GM19324 (cell line): ENCODE results near the gene COQ9.
"Not testable (repeated sequence)": the region's sequence is repeated elsewhere in the genome, so short reads cannot be mapped to it uniquely, and the experiment has no call there.

Source experiments
- ATAC-seq: cut with Tn5 transposase; IDR thresholded peaks from one replicate; pipeline ENCODE4 v1.9.1; 2021; ENCODE audit warnings: mild to moderate bottlenecking, moderate library complexity; ENCODE audit not compliant: unreplicated experiment, low FRiP score

COQ9 gene

DNA sequence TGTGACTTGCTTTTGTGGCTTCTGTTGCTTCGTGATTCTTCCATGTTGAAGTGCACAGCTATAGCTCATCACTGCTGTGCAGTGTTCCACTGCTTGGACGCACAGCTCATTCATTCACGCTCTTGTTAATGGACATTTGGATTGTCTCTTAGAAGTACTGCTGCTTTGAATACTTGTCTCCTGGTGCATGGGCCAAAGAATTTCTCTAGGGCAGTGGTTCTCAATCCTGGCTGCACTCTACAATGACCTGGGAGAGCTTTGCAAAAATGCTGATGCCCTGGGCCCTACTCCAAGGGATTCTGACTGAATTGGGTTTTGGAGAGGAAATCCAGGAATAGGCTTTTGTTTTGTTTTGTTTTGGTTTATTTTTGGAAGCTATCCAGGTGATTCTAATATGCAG lies 22.7 kb upstream of the COQ9 start:
- ATAC-seq = no peak

DNA sequence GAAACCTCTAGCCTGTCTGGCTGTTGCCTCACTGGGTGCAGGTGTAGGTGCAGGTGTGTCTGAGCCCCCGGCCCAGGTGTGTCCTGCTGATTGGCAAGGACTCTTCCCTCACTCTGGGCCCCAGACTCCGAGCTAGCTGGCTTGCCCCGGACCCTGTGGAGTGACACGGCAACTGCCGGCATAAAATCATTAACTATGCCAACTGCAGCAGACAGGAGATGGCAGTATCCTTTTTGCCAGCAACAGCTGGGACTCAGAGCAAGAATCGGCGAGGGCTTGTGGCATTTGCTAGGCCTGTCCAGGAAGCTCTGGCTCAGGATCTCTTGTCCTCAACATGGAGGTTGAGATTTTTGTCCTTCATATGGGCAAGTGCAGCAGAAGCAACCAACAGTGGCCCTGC lies 20.9 kb upstream of the COQ9 start:
- no peak for ATAC-seq

DNA sequence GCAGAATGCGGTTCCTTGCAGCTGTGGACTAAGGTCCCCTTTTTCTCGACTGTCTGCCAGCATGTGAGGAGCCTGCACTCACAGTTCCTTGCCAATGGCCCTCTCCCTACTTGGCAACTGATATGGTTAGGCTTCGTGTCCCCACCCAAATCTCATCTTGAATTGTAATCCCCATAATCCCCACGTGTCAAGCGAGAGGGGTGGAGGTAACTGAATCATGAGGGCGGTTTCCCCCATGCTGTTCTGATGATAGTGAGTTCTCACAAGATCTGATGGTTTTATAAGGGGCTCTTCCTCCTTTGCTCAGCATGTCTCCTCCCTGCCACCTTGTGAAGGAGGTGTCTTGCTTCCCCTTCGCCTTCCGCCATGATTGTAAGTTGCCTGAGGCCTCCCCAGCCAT lies 20.0 kb upstream of the COQ9 start:
- no peak for ATAC-seq

DNA sequence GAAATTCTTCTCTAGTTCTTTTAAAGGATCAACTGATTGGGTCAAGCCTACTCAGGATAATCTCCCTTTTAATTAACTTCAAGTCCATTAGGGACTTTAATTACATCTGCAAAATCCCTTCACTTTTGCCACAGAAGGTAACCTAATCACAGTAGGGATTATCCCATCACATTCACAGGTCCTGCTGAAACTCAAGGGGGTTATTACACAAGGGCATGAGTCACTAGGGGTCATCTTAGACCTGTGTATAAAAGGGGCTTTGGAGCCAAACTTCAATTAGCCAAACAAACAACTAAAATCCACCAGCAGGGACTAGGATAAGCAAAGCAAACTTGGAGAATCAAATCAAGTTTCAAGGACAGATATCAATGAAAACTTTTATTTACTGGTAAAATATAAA lies 19.5 kb upstream of the COQ9 start:
- no peak for ATAC-seq

DNA sequence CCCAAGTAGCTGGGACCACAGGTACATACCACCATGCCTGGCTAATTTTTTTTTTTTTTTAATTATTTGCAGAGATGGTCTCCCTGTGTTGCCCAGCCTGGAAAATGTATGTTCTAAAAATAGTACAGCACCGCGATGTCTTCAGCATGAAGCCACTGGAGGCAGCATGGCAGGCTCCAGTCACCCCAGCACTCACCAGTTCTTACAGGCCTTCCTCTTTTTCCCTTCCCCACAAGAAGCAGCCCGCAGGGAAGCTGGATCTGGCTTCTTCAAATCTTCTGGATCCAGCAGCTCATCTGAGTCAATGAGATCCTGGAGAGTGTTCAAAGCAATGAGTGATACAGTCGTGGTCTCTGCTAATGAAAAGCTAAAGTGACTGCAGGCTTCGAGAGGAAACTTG lies 16.3 kb upstream of the COQ9 start:
- no peak for ATAC-seq

DNA sequence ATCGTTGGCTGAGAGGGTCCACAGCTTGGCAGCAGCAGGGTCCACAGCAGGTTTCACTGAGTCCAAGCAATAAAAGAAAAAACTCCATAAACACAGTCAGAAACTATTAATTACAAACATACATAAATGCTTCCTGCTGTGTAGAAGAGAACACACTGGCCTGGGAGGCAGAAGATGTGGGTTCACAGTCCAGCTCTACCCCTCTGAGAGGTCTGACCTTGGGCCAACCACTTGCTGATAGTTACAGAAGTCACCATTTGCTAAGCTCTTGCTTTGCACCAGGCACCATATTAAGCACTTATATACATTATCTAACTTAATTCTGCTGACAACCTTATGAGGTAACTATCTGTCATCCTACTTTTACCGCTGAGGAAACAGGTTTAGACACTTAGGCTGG lies 14.8 kb upstream of the COQ9 start:
- ATAC-seq = no peak

DNA sequence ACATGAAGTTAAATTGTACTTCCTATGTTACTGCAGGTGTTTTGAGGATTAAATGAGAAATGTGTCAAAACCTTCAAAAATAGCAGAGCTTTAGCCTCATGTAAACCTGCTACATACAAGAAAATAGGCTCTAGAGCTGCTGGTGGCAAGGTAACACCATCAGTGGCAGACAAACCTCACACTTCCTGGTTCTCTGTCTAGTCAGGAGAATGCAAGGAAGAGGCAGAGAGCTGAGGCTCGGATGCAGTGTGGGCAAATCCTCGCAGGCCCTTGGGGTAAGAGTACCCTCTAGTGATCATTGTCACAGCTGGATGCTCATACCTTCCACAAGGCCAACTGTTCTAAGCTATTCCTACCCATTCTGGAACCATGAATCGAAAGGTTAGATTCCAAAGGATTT lies 14.3 kb upstream of the COQ9 start:
- no peak for ATAC-seq

DNA sequence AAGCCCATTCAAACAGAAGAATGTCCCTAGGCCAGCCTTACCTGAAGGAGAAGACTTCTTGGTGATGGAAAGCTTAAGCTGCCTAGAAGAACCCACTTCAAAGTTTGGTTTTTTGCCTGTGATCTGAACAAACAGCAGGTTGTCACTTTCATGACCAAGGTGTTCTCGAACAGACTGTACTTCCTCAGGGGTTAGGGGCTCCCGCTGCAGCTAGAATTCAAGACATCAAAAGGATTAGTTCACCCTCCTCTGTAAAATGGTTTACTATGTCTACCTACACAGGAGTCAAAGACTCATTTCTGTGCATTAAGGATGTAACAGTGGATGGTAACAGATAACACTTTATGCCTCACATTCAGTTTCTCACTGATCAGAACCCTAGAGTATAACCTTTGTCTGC lies 13.3 kb upstream of the COQ9 start:
- ATAC-seq = no peak

DNA sequence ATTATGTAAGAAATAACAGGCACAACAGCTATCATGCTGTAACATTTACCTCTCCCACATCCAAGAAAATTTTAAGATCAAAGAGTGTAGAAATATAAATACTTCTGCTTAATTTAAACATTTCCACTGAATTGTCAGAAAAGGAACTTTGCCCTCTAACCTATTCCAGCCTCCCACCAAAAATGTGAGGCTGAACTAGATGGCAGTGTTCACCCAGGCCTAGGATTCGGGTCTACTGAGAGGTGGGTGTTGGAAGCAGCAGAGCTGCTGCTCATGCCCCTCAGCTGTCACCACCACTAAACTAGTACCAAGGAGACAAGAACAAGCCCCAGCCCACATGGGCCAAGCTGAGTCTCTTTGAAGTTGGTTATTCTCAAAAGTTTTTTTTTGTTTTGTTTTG lies 11.4 kb upstream of the COQ9 start:
- no peak for ATAC-seq

DNA sequence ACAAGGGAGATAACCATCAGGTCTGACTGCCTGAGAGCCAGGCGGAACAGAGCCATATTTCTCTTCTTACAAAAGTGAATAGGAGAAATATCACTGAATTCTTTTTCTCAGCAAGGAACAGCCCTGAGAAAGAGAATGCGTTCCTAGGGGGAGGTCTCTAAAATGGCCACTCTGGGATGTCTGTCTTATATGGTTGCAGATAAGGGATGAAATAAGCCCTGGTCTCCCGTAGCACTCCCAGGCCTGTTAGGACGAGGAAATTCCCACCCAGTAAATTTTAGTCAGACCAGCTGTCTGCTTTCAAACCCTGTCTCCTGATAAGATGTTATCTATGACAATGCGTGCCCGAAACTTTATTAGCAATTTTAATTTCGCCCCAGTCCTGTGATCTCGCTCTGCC lies 7.3 kb upstream of the COQ9 start:
- not testable (repeated sequence) for ATAC-seq

DNA sequence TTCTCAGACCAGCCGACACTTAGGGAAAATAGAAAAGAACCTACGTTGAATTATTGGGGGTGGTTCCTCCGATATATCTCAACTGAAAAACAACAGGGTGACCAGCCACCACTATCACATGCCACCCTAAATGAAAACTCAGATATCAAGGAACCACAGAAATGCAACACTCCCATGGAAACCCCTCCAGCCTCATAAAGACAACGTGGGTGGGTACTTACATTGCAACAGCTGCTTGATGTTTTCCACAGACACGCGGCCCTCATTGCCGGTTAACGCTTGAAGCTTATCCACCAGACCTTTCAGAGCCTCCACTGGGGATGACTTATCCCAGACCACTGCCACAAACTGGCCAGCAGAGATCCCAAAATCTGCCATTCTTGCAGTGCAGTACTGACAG lies 6.7 kb upstream of the COQ9 start:
- not testable (repeated sequence) for ATAC-seq

DNA sequence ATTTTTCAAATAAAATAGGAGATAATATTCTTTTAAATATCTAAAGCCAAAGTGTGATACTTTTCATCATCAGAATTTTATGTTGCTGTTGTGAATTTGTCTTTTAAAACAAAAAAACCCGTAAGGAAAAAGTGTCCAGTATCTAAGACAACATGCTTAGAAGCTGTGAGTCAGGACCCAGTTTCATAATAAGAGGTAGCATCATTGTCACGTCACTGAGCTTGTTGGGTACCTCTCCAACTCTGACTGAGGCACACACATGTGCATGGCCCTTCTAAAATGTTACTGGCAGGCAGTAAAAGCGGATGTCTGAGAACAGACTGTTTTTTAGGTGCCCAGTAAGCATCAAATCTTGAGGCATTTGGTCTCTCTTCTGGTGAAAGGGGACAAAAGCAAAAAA lies 2.6 kb upstream of the COQ9 start:
- no peak for ATAC-seq

DNA sequence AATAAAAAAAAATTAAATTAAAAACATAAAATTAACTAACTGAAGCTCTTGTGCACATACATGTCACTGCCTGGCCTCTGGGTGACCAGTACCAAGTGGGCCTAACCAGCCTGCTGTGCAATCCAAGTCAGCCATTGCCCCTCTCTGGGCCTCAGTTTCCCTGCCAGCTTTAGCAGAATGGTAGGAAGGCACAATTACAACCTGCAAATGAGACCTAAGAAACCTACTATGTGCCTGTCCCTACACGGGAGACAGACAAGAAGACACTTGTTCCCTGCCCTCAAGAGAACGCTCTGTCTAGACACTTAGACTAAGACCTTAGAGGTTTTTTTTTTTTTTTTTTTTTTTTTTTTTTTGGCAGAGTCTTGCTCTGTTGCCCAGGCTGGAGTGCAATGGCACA lies 1.8 kb upstream of the COQ9 start:
- no peak for ATAC-seq

DNA sequence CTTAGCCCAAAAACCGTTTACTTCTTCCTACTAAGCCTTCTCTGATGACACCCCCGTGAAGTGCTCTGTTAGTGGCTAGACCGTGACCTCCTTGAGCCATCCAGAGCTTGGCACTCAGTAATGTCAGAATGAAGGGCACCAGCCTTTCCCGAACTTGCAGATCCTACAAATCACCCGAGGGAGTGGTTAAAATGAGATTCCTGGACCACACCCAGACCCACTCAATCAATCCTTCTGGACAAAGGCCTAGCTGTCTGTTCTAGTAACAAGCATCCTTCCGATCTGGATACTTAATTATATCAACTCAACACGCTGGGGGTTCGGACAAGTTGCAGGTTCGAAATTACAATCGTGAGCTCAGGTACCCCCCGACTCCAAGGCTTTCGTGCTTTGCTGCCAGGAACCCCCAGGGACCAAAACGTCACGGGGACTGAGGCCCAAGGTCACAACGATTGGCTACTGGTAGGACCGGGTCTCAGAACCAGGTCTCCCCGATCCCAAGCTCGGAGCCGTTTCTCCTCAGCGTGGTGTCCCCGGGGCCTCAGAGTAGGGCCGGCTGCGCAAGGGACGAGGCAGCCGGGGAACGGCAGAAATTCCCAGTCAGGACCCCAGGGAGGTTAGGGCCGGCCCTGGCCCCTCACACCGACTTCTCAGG lies 621 bp upstream of the COQ9 start:
- ATAC-seq = peak; percentile 29

DNA sequence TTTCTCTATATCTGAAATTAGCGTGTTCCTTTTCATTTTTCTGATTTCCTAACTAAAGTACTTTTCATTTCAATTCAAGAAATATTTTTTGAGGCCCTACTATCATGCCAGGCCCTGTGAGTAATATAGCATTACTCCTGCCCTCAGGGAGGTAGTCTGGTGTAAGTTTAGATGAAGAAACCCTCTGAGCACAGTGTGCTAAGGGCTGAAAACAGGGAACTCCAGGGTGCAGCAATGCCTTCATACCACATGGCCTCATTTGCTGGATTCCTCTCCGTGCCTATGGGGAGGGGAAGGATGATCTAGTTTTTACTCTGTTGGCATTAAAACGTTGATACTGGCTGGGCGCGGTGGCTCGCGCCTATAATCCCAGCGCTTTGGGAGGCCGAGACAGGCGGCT lies 4.7 kb downstream of the COQ9 start:
- no peak for ATAC-seq

DNA sequence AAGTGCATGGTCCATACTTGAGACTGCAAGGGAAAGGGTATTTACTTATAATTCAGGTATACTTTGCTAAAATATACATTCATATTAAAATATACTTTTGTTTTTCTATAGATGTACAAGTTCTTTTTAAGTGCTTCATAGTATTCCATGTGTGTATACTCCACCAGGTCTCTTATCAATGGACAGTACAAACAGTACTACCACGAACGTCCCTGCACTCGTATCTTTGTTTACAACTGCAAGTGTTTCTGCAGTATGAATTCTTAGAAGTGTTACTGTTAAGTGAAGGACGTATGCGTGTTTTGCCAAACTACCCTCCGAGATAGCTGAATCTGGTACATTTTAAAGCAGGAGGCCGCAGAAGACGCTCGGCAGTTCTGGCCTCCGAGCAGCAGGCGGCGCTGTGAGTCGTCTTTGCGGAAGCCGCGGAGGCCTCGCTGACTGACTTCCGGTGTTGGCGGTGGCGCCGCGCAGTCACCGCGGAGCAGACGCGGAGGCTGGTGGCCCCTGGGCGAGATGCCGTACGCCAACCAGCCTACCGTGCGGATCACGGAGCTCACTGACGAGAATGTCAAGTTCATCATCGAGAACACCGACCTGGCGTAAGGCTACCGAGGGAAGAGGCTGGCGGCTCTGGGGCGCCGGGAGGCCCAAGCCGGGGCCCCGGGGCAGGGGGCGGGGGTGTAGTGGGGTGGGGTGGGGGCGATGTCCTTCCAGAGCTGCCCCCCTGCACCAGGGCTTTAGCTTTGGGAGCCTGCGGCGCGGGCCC lies 15.1 kb downstream of the COQ9 start, which contains the start of gene POLR2C:
Gene POLR2C, plus strand, starts transcription at position 471 of the 769 bp plus-strand sequence. Its CDS starts 46 bp downstream, at position 517.
- peak; percentile 83 for ATAC-seq

DNA sequence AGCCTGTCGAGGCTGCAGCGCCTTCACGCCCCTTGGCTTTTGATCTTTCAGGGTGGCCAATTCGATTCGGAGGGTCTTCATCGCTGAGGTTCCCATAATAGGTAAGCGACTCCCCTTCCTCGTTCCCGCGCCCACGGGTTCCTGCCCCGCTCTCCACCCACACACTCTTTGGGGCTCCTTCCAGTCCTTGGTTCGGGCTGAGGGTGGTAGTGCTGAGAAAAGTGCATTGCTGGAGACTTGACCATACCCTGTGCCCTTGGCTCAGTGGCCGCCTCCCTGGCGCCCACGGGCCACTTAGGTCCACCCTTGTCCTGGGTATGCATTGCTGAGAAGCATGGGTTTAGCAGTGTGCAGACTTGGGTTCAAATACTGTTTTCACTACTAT lies 15.7 kb downstream of the COQ9 start:
- ATAC-seq = no peak

DNA sequence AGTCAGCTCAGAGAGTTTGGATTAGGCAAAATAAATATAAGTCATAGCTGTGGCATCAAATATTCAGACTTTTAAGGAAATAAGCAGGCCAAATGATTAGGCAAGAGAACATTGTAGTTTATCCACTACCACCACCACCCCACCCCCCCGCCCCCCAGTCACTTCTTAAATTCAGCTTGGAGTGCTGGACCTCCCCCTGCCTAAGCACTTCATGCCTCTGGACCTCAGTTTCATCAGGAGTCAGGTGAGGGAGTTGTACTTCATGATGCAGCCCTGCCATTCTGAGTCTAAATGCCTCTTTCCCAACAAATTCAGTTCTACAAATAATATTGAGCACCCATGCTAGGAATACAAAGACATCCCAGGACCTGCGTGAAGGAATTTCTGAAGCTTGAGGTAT lies 17.2 kb downstream of the COQ9 start:
- no peak for ATAC-seq

DNA sequence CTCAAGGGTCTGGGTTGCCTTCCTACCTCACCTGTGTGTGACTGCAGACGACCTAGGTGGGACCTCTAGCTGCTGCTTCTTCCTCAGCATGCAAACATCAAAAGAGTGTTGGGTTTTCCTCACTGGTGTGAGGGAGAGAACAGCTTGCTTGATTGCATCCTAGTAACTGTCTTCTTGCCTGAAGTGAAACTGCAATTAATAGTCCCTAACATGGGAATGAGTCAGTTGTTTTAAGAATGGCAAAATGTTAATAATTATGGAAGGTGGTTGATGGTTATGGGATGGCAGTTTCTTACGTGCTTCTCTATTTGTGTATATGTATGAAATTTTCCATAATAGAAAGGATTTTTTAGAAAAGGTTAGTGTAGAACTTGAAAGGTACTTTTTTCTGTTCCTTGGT lies 21.1 kb downstream of the COQ9 start:
- no peak for ATAC-seq

DNA sequence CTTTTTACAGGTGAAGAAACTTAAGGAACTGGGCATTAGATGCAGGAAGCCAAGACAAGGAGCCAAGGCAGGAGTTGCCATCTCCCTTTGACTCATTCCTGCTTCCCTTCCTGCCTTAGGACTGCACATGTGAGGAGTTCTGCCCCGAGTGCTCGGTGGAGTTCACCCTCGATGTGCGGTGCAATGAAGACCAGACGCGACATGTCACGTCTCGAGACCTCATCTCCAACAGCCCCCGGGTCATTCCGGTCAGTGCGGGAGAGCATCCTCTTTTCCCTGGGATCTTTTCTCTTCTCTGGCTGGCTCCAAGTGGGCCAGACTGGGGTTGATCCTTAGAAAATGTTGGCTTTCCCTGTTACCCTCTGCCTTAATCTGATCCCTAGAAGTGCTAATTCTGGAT lies 21.8 kb downstream of the COQ9 start:
- no peak for ATAC-seq

DNA sequence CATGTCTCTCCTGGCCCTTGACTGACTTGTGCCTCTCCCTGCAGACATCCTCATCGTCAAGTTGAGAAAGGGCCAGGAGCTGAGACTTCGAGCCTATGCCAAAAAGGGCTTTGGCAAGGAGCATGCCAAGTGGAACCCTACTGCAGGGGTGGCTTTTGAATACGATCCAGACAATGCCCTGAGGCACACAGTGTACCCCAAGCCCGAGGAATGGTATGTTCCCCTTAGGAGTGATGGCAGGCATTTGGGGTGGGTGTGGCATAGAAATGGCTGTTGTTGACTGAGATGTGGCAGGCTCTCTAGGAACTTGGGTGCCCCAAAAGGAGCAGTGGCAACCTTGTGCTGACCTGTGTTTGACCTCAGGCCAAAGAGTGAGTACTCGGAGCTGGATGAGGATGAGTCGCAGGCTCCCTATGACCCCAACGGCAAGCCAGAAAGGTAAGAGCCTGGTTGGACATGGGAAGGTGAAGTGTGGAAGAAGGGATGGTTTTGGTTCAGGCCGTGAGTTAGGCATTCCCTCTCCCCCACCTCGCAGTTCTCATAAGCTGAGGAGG lies 22.7 kb downstream of the COQ9 start:
- no peak for ATAC-seq

DNA sequence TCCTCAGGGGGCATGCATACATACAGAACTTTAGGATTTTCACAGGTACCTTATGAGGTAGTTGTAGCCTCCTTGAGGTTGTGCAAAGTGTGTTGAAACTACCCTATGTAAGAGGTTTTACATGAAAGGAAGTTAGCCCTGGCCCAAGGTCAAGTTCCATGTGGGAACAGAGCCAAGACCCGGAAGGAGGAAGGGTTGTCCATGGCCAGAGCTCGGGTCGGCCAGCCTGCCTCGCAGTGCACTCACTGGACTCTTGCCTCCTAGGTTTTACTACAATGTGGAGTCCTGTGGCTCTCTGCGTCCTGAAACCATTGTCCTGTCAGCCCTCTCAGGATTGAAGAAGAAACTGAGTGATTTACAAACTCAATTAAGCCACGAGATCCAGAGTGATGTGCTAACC lies 23.4 kb downstream of the COQ9 start:
- ATAC-seq = no peak
